GM12874 (cell line): ENCODE measurements around the gene ACYP2.

Experiments used
- CTCF ChIP-seq: IDR thresholded peaks from 2 replicates; pipeline ENCODE4 v1.5.1; 2011; ENCODE audit warnings: low read depth, mild to moderate bottlenecking, control low read depth, low read length, moderate library complexity; ENCODE audit not compliant: insufficient read depth

Gene ACYP2

GRCh38 chr2:54348646-54349045, 233.2 kb downstream of the ACYP2 start:
- TF ChIP-seq CTCF: no peak

- no peak for TF ChIP-seq CTCF
Measured at GRCh38 chr2:54350426-54350825, 235.0 kb downstream of the ACYP2 start.

- TF ChIP-seq CTCF: no peak
Measured at GRCh38 chr2:54353216-54353615, 237.8 kb downstream of the ACYP2 start.
